ENCODE data around the gene CDH12. TPM values are rescaled to one million over a fixed set of nuclear protein-coding genes. Genes with fewer than 3 reads are reported as not detected.

The CDH12 gene
- total RNA-seq, 1 experiment from 2014 or later = 2.3 TPM

DNA sequence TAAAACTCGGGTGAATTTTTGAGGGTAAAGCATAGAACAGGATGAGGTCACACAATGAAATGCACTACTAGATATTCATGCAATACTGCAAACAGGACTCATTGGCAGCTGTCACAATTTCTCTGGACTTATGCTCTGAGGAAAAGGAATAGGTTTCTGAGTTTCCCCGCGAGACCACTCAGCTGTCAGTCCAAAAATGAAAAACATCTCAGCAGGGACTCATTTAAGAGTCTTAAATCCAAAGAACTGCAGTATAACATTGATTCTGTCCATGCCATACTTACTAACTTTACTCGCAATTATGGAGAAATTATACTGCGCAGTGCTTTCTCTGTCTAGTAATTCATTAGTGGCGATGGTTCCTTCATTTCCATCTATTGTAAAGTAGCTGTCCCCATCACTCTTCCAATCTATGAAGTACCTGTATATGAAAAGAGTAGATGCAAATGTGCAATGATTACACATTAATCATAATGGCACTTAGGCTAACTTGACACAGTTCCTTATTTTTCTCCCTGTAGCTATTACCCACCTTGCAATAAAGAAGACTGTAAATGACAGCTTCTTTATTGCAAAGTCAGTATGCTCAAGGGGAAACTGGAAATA lies 1070.0 kb downstream of the CDH12 start:
- CTCF ChIA-PET = no interaction called here
- TF ChIP-seq CTCF (IDR thresholded peaks at IDR 0.05; ENCODE audit: unreplicated experiment) = no peak
- intact Hi-C loops (cut with micrococcal nuclease; ENCODE audit: unreplicated experiment) = no loop called here
- H3K27ac Mint-ChIP-seq (ENCODE audit: unreplicated experiment) = no peak overlapping the region
- no peaks in the 10 kb centered on the region for H3K4me1 Mint-ChIP-seq (ENCODE audit: low read depth, unreplicated experiment)
- DNase-seq = no peak
- no peaks in the 10 kb centered on the region for H3K27me3 Mint-ChIP-seq (ENCODE audit: unreplicated experiment)
- no peaks in the 10 kb centered on the region for H3K36me3 Mint-ChIP-seq (ENCODE audit: insufficient read depth, unreplicated experiment)
- BruUV-seq (replicated peaks) = no TSS peak
- H3K9me3 Mint-ChIP-seq (ENCODE audit: low read depth, unreplicated experiment) = peaks cover 4% of the 10 kb centered on the region
- H3K4me3 Mint-ChIP-seq (ENCODE audit: low read depth, unreplicated experiment) = no peak overlapping the region

DNA sequence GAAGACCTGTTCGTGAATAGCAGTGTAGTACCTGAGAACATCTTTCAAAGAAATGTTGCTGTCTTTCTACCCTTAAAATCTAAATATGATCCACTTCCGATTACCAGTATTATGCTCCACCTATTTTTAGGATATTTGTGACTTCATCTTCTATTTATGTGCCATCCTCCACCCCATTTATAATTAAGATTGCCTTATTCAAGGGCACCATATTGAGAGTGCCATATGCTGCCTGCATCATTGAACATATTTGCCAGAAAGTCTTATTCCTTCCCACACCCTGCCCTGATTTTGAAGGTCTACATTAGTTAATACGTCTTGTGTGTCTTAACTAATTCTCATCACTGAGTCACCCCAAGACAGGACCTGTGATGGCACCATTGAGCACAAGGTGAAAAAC lies 1076.7 kb downstream of the CDH12 start:
- Mint-ChIP-seq H3K9me3 (ENCODE audit: low read depth, unreplicated experiment) (peaks cover 2% of the 10 kb centered on the region), H3K4me1 (ENCODE audit: low read depth, unreplicated experiment) (no peaks in the 10 kb centered on the region), H3K4me3 (ENCODE audit: low read depth, unreplicated experiment) (no peak overlapping the region), H3K27me3 (ENCODE audit: unreplicated experiment) (no peaks in the 10 kb centered on the region), H3K36me3 (ENCODE audit: insufficient read depth, unreplicated experiment) (no peaks in the 10 kb centered on the region), H3K27ac (ENCODE audit: unreplicated experiment) (no peak overlapping the region)
- CTCF ChIA-PET = no interaction called here
- intact Hi-C loops (cut with micrococcal nuclease; ENCODE audit: unreplicated experiment) = no loop called here
- BruUV-seq (replicated peaks) = no TSS peak
- DNase-seq = no peak
- TF ChIP-seq CTCF (IDR thresholded peaks at IDR 0.05; ENCODE audit: unreplicated experiment) = no peak

DNA sequence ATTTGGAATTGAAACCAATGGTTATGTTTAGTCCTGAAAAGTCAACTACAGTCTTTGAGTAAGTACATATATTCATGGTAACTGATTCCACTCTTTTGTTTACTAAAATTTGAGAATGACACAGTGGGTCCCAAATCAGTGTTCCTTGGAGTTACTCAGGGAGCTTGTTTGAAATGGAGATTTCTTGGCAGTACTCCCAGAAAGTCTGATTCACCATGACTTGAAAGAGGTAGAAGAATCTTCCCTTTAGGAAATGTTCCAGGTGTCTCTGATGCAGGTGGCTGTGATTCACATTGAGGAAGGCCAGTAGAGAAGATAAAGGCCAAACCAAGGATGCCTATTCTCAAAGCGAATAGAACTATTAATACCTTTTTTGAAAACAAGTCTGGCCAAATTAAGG lies 1078.3 kb downstream of the CDH12 start:
- H3K27ac Mint-ChIP-seq (ENCODE audit: unreplicated experiment) = no peak overlapping the region
- H3K36me3 Mint-ChIP-seq (ENCODE audit: insufficient read depth, unreplicated experiment) = no peaks in the 10 kb centered on the region
- no peaks in the 10 kb centered on the region for H3K4me1 Mint-ChIP-seq (ENCODE audit: low read depth, unreplicated experiment)
- BruUV-seq (replicated peaks) = no TSS peak
- H3K27me3 Mint-ChIP-seq (ENCODE audit: unreplicated experiment) = no peaks in the 10 kb centered on the region
- no peak for DNase-seq
- H3K9me3 Mint-ChIP-seq (ENCODE audit: low read depth, unreplicated experiment) = peaks cover 2% of the 10 kb centered on the region
- no peak overlapping the region for H3K4me3 Mint-ChIP-seq (ENCODE audit: low read depth, unreplicated experiment)
- TF ChIP-seq CTCF (IDR thresholded peaks at IDR 0.05; ENCODE audit: unreplicated experiment) = no peak
- intact Hi-C loops (cut with micrococcal nuclease; ENCODE audit: unreplicated experiment) = no loop called here
- CTCF ChIA-PET = no interaction called here

GRCh38 chr5:21774281-21774680 lies 1078.9 kb downstream of the CDH12 start:
- CTCF ChIA-PET = no interaction called here
- intact Hi-C loops (cut with micrococcal nuclease; ENCODE audit: unreplicated experiment) = no loop called here
- no TSS peak for BruUV-seq (replicated peaks)
- peaks cover 2% of the 10 kb centered on the region for H3K9me3 Mint-ChIP-seq (ENCODE audit: low read depth, unreplicated experiment)
- H3K4me1 Mint-ChIP-seq (ENCODE audit: low read depth, unreplicated experiment) = no peaks in the 10 kb centered on the region
- no peaks in the 10 kb centered on the region for H3K36me3 Mint-ChIP-seq (ENCODE audit: insufficient read depth, unreplicated experiment)
- no peak for TF ChIP-seq CTCF (IDR thresholded peaks at IDR 0.05; ENCODE audit: unreplicated experiment)
- no peak overlapping the region for H3K27ac Mint-ChIP-seq (ENCODE audit: unreplicated experiment)
- no peak overlapping the region for H3K4me3 Mint-ChIP-seq (ENCODE audit: low read depth, unreplicated experiment)
- H3K27me3 Mint-ChIP-seq (ENCODE audit: unreplicated experiment) = no peaks in the 10 kb centered on the region
- DNase-seq = no peak
